ENCODE measurements around the gene ACCS.

GRCh38 chr11:44133335-44133946 is 67.4 kb downstream of the ACCS start:
- TF ChIP-seq CTCF (IDR thresholded peaks at IDR 0.05) (no peak), POLR2A (IDR thresholded peaks at IDR 0.05) (no peak)

Measured in lower leg skin (tissue), 3 donors.